PC-3 (cell line): ENCODE measurements around the gene AXL.

ENCODE experiments used
- EZH2 ChIP-seq: fragments of 300-600 bp; sonication (generic); IDR thresholded peaks from one replicate; pipeline ENCODE4 v1.6.1; 2017; ENCODE audit warnings: antibody characterized with exemption, mild to moderate bottlenecking, low read length; ENCODE audit not compliant: unreplicated experiment
- EZH2phosphoT487 ChIP-seq: fragments of 300-600 bp; sonication (generic); IDR thresholded peaks from 2 replicates; pipeline ENCODE4 v1.6.1; 2018; ENCODE audit warnings: mild to moderate bottlenecking, antibody characterized with exemption, low read length, borderline replicate concordance
- TF ChIP-seq, protein P1 (sequence below): fragments of 300-600 bp; sonication (generic); conservative IDR thresholded peaks from 2 replicates; pipeline ENCODE4 v1.5.1; 2017; ENCODE audit warnings: antibody characterized with exemption, low read depth, mild to moderate bottlenecking, low read length

DNA sequence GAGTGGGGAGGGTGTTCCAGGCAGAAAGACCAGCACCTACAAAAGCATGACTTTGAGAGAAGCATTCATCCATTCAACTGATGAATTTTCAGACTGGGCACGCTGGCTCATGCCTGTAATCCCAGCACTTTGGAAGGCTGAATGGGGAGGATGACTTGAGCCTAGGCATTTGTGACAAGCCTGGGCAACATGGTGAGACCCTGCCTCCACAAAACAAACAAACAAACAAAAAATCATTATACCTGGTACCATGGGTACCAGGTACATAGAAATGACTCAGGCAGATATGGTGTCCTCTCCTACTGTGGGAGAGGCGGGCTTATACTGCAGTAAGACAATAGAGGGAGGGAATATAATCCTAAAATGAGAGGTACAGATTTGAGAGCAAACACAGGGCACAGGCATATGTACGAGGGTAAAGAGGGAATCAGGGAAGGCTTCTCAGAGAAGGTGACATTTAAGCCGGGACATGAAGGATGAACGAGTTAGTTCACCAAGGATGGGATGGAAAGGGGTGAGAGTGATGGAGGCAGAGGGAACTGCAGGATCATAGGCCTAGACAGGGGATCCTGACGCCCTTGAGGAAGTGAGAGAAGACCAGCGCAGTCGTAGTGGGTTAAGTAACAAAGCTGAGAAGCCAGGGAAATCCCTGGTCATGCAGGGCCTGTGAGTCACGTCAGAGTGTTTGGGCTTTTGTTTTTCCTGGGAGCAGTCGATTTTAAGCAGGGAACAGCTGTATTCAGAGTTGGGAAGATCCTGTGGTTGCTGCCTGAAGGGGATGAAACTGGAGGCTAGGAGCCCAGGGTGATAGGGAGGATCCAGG is 23.1 kb upstream of the AXL start:
- TF ChIP-seq, protein P1, sequence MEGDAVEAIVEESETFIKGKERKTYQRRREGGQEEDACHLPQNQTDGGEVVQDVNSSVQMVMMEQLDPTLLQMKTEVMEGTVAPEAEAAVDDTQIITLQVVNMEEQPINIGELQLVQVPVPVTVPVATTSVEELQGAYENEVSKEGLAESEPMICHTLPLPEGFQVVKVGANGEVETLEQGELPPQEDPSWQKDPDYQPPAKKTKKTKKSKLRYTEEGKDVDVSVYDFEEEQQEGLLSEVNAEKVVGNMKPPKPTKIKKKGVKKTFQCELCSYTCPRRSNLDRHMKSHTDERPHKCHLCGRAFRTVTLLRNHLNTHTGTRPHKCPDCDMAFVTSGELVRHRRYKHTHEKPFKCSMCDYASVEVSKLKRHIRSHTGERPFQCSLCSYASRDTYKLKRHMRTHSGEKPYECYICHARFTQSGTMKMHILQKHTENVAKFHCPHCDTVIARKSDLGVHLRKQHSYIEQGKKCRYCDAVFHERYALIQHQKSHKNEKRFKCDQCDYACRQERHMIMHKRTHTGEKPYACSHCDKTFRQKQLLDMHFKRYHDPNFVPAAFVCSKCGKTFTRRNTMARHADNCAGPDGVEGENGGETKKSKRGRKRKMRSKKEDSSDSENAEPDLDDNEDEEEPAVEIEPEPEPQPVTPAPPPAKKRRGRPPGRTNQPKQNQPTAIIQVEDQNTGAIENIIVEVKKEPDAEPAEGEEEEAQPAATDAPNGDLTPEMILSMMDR, result no peak
- TF ChIP-seq EZH2phosphoT487 (no peak), EZH2 (no peak)
